Stimulated activated CD8-positive, alpha-beta memory T cell treated with anti-CD3 and anti-CD28 coated beads, Interleukin-12 subunit alpha, Interleukin-12 subunit beta, amount 100 ng/mL, for 4 hours (primary cell): Measurements from ENCODE around the gene ZFYVE28.
"Not testable (repeated sequence)": the region's sequence is repeated elsewhere in the genome, so short reads cannot be mapped to it uniquely, and the experiment has no call there.

Experiments used
- DNase-seq: peaks from one replicate; pipeline ENCODE4 v3.0.0-alpha.2; 2020; ENCODE audit warnings: low read depth

ZFYVE28 gene

DNA sequence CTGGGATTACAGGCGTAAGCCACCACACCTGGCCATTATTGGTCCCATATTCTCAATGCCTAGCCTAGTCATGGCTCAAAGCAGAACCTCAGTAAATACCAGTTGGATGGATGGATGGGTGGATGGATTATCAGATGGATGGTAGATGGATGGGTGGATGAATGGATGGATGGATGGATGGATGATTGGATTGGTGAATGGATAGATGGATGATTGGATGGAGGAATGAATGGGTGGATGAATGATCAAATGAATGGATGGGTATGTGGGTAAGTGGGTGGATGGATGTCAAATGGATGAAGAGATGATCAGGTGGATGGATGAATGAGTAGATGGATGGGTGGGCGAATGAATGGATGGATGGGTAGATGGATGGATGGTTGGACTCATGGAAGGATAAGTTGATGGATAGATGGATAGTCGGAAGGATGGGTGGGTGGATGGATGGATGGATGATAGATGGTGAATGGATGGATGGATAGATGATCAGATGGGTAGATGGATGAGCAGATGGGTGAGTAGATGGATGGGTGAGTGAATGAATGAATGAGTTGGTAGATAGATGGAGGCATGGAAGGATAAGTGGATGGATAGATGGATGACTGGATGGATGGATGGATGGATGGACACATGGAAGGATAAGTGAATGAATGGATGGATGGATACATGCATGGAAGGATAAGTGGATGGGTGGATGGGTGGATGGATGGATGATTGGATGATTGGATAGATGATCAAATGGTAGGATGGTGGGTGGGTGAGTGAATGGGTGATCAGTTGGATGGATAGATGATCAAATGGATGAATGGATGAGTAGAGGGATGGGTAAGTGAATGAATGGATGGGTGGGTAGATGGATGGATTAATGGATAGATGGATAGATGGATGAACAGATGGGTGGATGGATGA, 28.5 kb upstream of the ZFYVE28 start:
- DNase-seq: no peak

GRCh38 chr4:2445571-2445970, 27.1 kb upstream of the ZFYVE28 start:
- DNase-seq: no peak

- no peak for DNase-seq
These were observed 26.7 kb upstream of the ZFYVE28 start for GRCh38 chr4:2445130-2445529.

DNA sequence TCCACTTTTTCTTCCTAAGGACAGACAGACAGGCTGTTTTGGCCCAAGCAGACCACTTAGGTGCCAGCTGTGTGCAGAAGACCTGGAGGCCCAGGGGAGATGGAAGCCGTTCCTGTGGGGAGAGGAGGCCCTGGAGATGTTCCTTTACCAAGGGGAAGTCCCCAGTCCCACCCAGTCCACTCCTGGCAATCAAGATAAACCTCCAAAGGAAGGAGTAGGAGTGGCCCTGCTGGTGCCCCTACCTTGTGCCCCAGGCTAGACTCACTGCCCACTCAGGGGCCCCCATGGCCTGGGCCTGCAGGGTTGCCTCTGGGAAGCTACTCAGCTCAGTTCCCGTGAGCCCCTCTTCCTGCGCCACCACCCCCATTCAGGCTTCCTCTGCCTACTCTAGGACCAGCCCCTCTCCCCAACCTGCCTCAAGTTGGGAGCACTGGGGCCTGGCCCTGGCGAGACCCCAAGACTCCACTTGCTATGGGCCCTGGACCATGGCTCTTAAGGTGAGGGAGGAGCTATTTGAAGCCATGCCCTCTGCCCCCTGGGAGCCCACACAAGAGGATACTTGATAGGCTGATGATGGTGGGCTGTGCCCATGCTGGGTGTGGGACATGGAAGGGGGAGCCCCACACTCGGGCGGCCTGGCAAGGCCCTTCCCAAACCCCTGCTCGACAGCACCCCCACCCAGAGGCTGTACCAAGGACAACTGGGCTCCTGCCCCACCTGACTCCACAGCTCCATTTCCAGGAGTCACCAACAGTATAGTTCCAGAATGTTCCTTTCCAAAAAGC, 25.7 kb upstream of the ZFYVE28 start:
- DNase-seq: no peak

DNA sequence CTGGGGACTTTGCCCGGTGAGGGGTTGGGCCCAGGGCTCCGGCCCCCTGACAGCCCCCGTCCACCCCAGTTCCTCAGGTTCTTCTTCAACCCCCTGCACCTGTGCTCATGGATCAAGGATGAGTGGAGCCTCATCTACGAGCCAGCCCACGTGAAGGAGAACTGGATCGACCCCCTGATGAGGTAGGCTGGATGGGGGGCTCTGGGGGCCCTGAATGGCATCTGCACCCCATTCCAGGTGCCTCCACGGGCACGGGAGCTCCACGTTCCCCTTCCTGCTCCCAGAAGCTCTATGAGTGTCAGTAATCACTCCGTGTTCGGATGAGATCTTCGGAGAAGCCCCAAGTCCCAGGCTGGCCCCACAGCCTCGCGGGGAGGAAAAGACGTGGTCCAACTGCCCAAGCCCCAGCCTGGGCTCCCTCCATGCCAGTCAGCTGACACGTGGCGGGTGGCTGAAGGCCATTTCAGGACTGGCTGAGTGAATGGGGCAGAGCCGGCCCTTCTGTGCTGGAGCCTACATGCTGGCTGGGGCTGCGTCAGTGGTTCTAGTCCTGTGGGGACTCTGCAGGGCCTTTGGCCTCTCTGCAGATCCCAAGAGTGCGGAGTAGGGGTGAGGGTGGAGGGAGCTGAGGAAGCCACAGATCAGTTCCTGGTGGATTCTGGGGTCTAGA, 24.8 kb upstream of the ZFYVE28 start:
- DNase-seq: no peak

GRCh38 chr4:2442175-2442993, 23.9 kb upstream of the ZFYVE28 start:
- DNase-seq: no peak

DNA sequence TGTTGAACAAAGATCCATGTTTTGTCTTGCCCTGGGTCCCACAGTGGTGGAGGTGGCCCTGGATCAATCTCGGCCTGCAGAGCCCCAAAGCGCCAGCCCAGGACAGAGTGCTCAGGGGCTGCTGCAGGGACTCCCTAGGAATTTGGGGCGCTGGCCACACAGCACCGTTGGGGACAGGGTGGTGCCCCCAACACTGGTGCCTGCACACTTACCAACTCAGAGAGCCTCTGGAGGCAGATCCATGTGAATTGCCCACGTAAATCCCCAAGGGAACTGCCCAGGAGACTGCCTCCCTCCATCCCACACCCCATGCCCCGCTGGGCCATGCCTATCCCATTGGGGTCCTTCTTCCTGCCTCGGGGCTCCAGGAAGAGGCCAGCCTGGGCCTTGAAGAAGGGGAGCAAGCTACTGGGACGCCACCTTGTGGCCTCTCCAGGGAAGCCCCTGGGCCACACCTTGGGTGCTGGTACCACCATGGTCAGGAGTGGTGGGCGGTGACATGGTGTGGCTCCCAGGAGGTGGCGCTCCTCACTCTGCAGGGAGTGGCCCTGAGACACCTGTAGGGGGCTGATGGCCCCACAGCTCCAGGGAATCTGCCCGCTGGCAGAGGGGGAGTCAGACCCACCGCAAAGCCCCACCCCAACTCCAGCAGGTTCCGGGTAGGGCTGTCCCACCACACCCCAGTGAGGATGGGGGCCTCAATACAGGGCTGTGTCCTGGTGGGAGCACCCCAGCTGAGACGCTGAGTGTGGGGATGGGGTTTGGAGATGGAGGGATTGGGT, 23.1 kb upstream of the ZFYVE28 start:
- DNase-seq: peak; percentile 39

DNA sequence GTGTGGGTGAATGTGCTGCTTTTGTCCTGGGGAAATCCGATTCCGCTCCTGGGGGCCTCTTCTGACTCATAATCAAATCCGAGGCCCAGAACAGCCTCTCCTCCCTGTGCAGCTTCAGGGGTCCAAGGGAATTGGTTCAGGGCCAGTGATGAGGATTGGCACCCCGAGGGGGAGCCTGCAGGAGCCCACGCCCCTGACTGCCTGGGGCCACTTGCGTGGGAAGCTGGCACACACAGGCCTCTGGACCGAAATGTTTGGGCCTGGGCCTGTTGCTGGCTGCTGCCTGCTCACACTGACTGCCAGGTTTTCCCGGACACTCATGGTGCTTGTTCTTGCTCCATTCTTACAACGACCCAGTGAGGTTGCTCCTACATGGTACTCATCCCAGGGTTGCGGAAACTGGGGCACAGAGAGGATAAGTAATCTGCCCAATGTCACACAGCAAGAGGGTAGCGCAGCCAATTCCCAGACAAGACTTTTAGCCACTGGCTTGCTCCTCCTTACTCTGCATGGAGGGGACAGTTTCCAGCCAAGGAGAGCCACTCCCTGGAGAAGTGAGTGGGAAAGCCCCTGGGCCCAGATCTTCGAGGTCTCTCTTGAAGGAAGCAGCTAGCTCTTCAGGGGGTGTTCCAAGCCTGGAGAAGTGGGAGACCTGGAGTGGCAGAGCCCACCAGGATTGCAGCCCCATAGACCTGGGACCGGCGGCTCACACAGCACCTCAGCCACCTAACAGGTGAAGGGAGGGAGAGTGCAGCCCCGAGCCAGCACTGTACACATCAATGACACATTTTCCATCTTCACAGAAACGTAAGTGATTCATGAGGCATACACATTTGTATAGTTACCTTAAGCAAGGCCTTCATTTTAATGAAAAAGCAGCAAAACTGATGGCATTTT, 20.6 kb upstream of the ZFYVE28 start:
- DNase-seq: no peak

- no peak for DNase-seq
These were observed 19.2 kb upstream of the ZFYVE28 start for GRCh38 chr4:2437475-2438215.

- DNase-seq: no peak
These were observed 18.5 kb upstream of the ZFYVE28 start for GRCh38 chr4:2436761-2437474.

DNA sequence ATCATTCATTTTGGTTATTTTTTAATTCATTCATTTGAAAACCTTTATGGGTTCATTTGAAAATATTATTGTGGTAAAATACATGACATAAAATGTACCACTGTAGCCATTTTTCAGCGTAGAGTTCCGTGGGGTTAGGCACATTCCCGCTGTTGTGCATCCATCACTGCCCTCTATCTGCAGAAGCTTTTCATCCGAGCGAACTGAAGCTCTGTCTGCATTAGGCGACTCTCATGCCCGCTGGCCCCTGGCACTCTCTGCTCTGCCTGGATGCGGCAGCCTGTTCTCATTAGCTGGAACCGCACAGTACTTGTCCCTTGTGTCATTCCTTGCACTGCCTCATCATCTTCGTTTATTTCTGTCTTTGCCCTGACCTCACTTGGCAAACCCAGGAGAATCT, 17.9 kb upstream of the ZFYVE28 start:
- DNase-seq: no peak

DNA sequence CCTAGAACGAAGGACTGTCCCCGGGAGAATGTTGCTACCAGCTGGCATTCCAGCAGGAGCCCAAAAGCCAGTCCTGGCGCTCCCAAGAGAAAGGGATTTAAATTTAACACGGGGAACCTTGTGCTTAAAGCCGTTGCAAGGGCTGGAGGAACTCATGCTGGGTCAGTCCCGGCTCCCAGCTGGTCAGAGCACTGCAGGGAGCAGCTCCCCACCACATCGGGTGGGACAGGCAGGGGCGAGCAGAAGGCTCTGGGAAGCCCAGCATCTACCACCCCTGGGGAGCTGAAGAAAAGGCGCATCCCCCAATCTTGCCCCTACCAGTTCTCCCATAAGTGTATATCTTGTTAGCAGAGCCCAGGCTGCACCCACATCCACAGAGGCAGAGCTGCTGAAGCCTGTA, 16.0 kb upstream of the ZFYVE28 start:
- DNase-seq: no peak

DNA sequence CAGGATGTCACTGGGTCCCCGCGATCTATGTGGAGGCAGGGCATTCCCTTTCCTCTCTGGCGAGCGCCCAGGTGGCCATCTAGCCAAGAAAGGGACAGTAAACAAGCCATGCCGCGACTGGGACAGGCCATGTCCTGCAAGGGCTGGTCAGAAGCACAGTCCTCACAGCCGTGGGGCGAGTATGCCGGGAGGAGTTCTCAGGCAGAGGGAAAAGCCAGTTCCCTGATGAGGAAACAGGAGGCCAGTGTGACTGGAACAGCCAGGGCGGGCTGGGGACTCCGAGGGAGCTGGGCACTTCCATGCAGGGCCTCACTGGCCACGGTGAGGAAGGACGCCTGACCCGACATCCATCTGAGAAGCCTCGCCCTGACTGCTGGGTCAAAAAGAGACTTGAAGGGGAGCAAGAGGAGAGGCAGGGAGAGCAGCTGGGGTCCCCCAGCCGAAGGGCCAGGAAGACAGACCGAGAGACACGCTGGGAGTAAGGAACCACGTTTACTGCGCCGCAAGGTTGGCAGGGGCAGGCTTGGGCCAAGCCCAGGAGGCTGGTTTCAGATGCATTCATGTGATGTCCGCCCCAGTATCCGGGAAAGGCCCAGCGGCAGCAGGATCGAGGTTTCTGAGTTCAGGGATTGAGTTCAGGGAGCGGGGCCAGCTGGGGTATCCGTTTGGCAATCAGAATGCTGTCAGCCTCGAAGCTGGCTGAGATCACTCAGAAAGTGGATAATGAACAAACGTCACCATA, 15.3 kb upstream of the ZFYVE28 start:
- DNase-seq: no peak

GRCh38 chr4:2432991-2433530, 14.6 kb upstream of the ZFYVE28 start:
- DNase-seq: no peak

DNA sequence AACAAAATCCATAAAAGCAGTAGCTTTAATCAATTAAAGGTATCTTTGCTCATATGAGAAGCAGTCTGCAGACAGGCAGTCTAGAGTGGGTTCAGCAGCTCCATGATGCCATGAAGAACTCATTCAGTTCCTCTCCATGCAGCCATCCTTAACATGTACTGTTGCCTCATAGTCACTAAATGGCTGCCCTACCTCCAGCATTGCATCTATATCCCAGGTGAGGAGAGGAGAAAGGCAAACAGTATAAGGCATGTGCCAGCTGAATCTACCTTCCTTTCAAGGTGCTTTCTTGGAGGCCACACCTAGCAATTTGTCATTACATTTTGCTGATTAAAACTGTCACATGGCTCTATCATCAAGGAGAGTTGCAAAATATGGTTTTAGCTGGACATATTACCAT, 13.6 kb upstream of the ZFYVE28 start:
- DNase-seq: no peak

- not testable (repeated sequence) for DNase-seq
These were observed 11.7 kb upstream of the ZFYVE28 start for GRCh38 chr4:2429945-2430757.
